GM12864 (cell line): ENCODE results near the gene CCDC88A.
"Not testable (repeated sequence)": the region's sequence is repeated elsewhere in the genome, so short reads cannot be mapped to it uniquely, and the experiment has no call there.

Experiments
- DNase-seq: peaks from one replicate; pipeline ENCODE4 v3.0.0-alpha.2; 2011; ENCODE audit warnings: low read depth
- H3K4me3 ChIP-seq: 2 replicates; pipeline ENCODE4 v1.5.1; 2011; ENCODE audit warnings: mild to moderate bottlenecking, low read depth, low read length, control low read depth
- TF ChIP-seq, protein P1 (sequence below): IDR thresholded peaks from 2 replicates; pipeline ENCODE4 v1.5.1; 2011; ENCODE audit warnings: low read depth, mild to moderate bottlenecking, moderate library complexity, low read length, control low read depth, inconsistent platforms; ENCODE audit errors: missing control alignments

Gene CCDC88A

GRCh38 chr2:55309446-55309845, 110.2 kb downstream of the CCDC88A start:
- no peak for DNase-seq
- H3K4me3 ChIP-seq, result no peak overlapping the region

DNA sequence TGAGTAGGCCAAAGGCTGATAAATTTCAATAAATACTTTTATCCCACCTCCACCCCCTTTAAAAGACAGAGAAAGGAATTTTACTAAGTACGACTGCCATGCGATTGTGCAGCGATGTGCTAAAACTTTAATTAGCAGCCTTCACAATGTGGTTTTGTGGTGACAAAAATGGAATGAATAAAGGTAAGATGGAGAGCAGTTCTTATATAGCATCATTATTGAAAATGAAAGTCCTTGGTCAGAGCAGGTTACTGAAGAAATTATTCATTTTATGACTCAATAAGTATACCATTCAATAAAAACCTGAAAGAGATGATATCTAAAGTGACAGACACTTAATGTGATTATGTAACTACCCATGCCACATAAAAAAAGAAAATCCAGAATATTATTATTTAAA, 117.4 kb downstream of the CCDC88A start:
- TF ChIP-seq, protein P1, sequence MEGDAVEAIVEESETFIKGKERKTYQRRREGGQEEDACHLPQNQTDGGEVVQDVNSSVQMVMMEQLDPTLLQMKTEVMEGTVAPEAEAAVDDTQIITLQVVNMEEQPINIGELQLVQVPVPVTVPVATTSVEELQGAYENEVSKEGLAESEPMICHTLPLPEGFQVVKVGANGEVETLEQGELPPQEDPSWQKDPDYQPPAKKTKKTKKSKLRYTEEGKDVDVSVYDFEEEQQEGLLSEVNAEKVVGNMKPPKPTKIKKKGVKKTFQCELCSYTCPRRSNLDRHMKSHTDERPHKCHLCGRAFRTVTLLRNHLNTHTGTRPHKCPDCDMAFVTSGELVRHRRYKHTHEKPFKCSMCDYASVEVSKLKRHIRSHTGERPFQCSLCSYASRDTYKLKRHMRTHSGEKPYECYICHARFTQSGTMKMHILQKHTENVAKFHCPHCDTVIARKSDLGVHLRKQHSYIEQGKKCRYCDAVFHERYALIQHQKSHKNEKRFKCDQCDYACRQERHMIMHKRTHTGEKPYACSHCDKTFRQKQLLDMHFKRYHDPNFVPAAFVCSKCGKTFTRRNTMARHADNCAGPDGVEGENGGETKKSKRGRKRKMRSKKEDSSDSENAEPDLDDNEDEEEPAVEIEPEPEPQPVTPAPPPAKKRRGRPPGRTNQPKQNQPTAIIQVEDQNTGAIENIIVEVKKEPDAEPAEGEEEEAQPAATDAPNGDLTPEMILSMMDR, result no peak
- H3K4me3 ChIP-seq, result no peak overlapping the region
- peak; percentile 21 for DNase-seq

More at GRCh38 chr2:55309446-55309845, 110.2 kb downstream of the CCDC88A start:
- TF ChIP-seq, protein P1, result no peak

DNA sequence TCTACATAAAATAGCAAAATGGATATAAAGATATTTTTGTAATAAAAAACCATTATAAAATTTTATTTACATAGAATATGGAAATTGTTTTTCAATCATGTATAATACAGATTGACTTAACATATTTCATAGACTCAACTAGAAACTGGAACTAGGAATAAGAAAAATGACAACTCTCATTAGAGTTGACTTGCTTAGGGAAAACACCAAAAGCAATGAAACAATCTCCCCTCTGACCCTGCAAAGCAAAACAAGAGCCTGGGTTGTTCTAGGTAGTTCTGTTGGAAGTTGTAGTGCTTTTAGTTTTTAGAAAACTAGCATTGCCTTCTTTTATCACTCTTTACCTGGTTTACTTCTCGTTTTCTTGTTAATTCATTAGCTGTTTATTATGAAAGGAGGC, 118.4 kb downstream of the CCDC88A start:
- TF ChIP-seq, protein P1, result no peak
- no peak for DNase-seq
- H3K4me3 ChIP-seq, result no peak overlapping the region

DNA sequence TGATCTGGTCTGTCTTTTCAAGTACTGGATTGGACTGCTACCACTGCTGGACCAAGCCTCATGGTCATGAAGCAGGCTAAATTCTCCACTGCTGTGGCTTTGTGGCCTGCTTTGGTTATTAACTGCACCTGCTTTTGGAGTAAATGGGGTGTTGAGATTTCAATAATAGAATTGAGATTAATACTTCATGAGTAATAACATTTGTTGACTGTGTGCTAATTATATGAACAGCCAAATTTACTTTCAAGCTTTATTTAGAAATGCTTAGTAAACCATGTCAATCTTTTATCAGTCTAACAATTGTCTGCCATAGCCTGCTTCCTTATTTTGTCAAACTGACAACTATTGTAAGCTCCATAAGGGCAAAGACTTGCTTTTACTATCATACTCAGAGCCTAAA, 123.3 kb downstream of the CCDC88A start:
- TF ChIP-seq, protein P1, result no peak
- DNase-seq, result peak; percentile 15

DNA sequence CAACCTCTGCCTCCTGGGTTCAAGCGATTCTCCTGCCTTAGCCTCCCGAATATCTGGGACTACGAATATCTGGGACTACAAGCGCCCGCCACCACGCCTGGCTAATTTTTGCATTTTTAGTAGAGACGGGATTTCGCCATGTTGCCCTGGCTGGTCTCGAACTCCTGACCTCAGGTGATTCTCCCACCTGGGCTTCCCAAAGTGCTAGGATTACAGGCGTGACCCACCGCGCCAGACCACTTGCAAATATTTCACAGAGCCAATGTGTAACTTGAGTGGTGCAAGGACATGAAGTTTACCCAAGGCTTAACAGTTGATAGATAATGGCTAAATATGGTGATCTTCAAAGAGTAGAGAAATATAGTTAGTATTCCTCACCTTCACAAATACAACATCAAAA, 136.6 kb downstream of the CCDC88A start:
- TF ChIP-seq, protein P1, result no peak
- no peak for DNase-seq
- H3K4me3 ChIP-seq, result peak overlapping the region; percentile 77; the same call in 1 of the 2 replicates

More for the DNA sequence above, 123.3 kb downstream of the CCDC88A start:
- no peak overlapping the region for H3K4me3 ChIP-seq

- H3K4me3 ChIP-seq, result peak overlapping the region; percentile 77
- DNase-seq, result peak; percentile 69
- TF ChIP-seq, protein P1, result no peak
Observed at GRCh38 chr2:55282110-55282917, 137.3 kb downstream of the CCDC88A start.

DNA sequence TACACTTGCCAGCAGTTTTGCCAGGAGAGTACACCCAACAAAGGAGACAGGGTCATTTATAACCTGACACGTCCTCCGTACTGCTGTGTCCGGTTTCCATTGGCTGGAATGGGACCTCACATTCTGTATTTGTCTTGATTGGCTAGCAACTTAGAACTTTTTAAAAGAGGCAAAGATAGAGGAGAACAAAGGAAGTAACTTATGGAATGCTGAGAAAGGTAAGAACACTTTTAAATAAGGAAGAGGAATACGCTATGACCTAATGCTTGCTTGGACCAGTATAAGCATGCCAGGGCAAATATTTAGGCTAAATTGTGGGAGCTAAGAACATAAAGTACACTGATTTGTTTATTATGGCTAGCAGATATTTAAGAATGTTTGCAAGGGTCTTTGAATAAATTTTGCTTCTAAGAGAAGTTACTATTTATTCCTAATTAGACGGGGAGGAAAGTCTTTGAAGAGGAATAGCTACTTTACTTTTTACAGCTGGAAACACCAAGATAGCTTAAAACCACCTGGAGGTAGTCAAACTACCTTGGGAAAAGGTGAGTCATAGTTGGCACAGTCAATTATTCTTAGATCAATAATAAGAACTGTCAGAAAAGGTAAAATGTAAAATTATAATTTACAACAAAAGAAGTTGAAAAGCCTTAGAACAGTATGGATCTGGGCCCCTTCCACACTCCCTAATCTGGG, 138.7 kb downstream of the CCDC88A start:
- H3K4me3 ChIP-seq, DNase-seq: not testable (repeated sequence)

- not testable (repeated sequence) for H3K4me3 ChIP-seq, DNase-seq
Observed at GRCh38 chr2:55279859-55280424, 139.7 kb downstream of the CCDC88A start.

DNA sequence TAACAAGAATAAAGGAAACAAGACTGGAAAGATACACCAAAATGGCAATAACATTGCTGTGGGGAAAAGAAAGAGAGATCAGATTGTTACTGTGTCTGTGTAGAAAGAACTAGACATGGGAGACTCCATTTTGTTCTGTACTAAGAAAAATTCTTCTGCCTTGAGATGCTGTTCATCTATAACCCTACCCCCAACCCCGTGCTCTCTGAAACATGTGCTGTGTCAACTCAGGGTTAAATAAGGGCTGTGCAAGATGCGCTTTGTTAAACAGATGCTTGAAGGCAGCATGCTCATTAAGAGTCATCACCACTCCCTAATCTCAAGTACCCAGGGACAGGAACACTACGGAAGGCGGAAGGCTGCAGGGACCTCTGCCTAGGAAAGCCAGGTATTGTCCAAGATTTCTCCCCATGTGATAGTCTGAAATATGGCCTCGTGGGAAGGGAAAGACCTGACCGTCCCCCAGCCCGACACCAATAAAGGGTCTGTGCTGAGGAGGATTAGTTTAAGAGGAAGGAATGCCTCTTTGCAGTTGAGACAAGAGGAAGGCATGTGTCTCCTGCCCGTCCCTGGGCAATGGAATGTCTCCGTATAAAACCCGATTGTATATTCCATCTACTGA, 140.3 kb downstream of the CCDC88A start:
- not testable (repeated sequence) for H3K4me3 ChIP-seq, DNase-seq
